ENCODE results near the gene ARHGEF17.

ARHGEF17 gene

DNA sequence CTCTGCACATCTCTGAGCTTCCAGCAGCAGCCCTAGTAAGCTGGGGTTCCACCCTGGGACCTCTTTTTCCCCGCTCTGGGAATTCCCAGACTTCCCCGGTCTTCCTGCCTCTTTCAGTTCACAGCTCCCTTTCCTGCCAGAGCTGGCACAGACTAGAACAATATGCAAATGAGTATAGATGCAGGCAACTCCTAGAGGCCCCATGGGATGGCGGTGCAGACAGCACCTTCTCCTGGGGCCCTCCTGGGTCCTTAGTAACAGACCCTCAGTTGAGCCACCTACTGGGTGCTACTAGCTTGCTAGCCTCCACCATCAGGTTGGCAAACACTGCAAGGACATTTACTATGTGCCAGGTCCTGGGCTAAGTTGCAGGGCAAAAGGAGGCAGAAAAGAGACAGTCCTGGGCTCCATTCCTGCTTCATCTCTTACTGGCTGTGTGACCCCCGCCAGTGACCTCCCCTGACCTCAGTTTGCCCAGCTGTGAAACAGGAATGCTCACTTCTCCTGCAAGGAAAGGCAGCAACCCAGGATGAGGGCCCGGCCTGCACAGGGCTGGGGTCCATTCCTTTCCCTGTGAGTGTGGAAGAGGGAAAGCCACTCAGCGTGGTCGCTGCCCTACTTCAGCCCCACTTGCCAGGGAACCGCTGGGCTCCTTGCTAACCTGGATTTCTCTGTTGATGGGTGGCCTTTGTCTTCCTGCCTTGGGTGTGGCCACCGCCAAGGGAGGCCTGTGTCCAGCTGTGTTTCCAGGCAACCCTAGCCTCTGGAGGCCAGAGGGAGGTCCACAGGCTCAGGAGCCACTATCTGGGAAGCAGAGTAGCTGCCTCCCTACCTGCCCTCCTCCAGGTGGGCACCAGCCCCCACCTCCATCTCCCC is 75.4 kb downstream of the ARHGEF17 start:
- DNase-seq = no peak

DNA sequence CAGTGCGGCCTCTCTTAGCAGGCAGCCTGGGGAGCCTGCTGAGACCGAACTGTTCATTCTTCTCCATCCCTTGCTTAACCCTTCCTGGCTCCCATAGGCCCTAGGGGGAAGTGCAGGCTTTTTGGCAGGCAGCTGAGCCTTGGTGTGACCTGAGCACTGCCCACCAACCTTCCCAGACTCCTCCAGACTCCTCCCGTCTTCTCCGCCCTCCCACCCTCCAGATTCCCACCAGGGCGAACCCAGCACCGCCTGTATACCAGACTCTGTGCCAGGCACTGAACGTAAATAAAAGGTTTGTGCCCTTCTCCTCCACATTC is 76.0 kb downstream of the ARHGEF17 start:
- no peak for DNase-seq

DNA sequence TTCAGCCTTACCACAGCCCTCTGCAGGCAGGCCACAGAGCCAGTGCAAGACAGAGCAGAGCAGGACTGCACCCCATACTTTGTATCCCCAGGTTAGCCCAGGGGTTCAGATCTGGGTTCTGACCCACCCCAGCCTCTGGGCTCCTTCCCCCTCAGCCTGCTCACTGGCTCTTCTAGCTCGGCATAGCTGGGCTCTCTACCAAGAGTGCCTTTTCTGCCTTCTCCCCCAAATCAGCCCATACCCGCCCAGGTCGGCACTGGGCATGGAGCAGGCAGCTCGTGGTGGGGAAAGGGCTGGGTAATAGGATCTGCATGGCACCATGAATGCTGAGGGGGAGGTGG is 76.4 kb downstream of the ARHGEF17 start:
- DNase-seq = no peak

DNA sequence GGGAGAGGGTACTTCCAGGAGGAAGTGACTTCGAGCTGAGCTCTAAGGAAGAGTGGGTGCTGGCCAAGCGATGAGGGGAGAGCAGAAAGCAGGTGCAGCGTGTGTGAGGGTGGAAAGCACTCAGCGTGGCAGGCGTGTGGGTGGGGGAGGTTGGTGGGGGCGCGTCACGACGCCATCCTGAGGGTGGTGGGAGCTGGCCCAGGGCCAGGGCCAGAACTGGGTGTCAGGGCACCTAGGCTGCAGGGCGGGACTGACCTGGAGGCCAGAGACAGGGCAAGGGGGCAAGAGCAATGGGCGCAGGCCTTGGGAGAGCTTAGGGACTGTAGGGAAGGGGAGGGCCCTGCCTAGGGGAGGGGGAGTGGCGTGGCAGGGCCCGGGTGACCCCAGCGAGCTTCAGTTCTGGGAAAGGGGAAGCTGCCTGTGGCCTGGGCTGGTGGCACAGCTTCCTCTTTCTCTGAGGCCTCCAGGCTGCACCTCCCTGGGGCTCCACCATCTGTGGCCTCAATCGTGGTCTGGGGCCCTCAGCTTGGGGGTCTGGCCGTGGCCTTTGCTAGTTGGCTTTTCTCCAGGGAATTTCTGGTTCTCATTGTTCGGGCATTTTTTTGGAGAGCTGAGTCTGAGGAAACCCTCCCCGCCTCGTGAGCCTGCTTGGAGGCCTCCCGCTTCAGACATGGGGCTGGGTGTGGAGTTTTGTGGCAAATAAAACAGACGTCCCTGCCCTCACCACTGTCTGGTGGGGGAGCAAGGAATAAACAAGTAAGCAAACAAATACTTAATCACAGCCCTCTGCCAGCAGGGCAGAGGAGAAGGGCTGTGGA is 77.0 kb downstream of the ARHGEF17 start:
- no peak for DNase-seq

DNA sequence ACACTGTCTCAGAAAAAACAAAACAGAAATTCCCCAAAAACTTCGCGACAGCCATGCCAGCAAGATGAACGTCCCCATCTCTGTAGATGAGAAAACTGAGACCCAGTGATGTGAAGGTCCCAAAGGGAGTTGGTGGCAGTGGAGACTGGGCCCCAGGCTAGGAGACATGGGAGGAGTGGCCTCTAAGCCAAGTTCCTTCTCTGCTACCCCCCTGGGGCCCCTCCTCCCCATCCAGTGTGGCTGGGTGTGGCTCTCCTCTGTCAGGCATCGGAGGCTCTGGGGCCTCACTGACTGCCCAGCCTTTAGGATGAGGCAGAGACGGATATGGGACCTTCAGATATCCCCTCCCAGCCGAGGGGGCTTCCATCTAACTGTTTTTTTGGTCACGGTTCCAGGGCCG is 77.9 kb downstream of the ARHGEF17 start:
- no peak for DNase-seq

DNA sequence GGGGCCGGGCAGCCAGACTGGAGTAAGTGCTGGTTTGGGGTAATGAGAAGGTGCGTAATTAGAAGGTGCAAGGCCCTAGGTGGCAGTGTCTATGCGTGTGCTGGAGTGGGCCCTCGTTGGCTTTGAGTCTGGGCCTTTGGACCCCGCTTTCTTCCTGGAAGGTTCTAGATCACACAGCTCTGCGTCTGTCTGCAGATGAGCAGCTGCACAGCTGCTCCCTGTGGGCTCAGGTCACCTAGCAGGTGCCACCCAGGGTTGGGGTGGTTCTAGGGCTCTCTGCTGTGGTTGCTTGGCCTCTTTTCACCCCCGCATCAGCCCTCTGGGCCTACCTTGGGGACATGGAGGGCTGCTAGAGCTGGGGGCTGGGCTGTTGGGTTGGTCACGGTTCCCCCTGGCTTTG is 78.5 kb downstream of the ARHGEF17 start:
- no peak for DNase-seq

DNA sequence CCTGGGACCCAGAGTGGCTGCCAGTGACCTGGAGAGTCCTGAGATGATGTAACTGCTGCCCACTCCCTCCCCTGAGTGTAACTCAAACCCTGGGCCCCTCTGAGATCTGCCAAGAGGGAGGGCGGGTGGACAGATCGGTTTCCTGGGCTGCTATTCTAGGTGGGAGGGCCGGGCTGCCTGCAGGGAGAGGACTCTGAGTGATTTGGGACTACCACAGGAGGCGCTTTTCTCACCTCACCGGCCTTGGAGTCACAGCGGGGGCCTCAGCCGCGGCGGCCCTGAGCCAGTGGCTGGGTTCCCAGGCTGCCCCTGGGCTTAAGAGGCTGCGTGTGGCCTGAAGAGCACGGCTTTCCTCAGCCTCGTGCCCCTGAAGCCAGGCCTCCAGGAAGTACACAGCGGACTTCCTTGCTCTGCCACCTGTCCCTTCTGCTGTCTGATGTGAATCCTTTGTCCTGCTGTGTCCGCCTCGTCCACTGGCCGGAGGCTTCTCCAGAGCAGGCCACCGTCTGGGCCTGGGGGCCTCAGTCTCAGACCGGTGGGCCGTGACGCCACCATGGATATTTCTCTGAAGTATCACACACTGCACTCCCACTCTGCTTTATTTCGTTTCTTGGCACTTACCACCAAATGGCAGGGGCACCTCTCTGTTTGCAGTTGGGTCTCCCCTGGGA is 79.7 kb downstream of the ARHGEF17 start:
- no peak for DNase-seq

DNA sequence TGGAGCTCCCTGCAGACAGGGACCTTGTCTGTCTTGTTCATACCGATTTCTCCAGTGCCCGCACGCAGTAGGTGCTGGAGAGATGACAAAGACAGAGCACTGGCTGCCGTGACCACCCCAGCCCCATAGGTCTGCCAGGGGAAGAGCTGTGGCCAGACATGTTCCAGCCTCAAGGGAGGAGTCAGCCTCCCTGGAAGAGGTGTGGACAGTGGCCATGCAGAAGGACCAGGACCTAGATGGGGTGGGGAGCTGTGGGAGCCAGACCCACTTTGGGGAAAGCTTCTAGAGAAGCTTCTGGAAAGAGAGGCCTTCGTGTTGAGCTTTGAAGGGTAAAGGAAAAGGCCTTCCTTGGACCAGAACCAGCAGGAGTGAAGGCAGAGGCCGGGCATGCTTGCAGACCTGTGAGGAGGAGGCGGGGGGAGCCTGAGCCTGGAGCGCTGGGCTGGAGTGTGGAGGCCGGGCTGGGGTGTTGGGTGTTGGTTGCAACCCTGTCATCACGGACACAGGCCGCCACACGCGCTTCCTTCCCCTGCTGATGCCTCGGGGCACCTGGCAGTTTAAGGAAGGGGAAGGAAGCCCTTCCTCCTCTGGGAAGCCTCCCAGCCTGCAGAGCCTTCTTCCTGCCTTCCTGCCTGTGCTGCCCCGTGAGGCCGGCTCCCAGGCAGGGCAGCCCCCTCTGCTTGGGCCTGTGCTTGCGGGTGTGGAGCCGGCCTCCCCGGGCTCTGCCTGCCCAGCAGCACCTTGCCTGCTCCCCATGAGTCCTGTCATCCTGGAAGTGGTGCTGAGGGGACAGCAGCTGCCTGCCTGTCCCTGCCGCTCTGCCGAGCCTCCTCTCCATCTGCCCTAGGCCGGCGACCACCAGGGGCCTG is 80.4 kb downstream of the ARHGEF17 start:
- no peak for DNase-seq

DNA sequence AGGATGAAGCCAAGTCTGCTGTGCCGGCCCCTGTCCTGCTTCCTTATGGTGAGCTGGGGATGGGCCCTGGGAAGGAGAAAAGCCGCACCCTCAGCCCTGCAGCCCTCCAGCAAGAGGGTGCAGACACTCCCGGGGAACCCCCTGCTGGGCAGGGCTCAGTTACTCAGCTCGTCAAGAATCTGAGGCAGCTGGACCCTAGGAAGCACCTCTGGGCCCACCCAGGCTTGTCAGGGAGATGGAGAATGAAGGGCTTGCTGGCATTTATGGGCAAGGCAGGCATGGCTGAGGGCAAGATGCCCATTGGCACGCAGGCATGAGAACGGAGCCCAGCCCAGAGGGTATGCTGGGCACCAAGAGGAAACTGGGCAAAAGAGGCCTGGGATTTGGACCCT is 81.1 kb downstream of the ARHGEF17 start:
- DNase-seq = no peak

DNA sequence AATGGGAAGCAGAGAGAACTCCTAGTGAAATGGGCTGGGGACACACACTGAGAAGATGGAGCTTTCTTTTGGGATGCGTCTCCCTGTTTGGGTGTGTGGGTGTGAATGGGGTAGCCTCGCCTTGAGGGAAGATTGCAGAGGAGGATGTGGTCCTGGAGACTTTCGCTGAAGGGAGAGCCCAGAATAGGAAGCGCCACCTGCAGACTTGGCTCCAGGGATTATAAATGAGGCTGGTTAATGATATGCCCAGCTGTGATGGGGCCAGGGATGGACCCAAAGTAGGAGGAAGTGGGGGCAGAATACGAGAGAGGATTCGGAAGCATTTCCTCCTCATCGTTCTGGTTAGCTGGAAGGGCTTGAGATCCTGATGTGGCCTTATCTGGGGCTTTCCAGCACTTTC is 81.8 kb downstream of the ARHGEF17 start:
- DNase-seq = no peak

DNA sequence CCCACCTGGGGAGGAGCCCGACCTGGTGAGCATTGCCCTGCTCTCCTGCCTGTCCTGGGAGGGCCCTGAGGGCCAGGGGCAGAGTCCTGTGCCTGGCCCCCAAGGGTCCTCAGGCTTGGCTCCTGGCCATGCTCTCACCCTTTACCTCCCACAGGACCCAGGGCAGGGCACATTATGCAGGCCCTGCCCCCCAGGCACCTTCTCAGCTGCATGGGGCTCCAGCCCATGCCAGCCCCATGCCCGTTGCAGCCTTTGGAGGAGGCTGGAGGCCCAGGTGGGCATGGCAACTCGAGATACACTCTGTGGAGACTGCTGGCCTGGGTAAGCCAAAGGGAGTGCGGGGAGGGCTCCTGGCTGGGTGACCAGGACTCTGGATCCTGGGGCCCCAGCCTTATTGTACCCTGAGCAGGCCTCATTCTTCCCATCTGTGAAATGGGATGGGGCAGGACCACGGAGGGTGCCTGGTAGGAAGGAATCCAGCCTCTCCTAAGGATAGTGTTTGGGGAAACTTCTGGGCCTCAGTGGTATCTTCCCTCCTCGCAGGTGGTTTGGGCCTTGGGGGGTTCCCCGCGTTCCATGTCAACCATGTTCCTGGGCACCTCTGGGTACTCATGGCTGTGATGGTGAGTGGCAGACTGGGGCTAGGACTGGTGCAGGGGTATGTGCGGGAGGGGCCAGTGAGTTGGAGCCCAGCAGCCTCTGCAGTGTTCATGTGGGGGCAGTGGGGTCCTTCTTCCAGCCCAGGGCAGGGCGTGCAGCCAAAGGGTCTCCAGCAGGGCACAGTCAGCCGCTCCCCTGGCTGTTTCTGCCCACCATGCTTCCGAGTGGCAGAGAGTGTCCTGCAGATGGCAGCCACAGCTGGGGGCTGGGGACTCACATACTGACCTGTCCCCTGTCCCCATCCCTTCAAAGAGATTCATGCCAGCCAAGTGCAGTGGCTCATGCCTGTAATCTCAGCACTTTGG is 82.8 kb downstream of the ARHGEF17 start:
- DNase-seq = no peak

DNA sequence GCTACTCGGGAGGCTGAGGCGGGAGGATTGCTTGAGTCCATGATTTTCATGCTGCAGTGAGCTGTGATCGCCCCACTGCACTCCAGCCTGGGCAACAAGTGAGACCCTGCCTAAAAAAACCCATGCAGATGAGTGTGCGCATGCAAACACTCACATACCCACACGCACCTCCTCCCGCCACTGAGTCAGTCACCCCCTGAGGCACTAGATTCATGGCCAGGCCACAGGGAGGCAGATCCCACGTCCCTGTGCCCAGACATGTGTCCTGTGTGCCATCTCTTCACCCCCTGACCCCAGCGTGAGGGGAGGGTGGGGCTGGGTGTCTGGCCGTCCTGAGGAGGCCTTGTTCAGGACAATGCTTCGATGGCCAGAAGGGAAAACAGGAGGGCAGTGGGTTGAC is 83.6 kb downstream of the ARHGEF17 start:
- no peak for DNase-seq

DNA sequence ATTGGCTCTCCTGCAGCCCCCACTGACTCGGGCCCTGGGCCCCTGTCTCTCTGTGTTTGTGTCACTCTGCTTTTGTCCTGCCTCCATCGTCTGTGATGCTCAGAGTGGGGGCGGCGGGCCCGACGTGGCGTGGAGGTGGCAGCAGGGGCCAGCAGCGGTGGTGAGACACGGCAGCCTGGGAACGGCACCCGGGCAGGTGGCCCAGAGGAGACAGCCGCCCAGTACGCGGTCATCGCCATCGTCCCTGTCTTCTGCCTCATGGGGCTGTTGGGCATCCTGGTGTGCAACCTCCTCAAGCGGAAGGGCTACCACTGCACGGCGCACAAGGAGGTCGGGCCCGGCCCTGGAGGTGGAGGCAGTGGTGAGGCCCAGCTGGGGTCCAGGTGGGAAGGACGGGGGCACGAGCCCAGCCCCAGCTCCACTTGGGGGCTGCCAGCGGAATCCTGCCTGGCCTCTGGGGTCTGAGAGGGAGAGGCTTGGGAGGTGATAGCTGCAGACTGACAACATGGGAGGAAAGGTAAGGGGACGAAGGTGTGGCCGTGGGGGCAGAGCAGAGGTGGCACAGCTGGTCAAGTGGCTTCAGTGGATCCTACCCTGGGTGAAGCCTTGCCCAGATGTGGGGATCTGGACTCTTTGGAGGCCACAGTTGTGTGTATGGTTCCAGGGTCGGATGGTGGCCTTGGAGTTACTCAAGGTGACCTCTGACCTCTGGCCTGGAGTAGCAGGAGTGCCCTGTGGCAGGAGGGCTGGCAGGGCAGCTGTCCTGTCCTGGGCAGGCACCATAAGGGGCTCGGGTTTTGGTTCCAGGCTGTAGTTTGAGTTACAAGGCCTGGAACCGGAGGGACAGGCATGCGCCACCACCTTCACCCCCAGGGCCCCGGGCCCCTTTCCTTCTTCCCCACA is 84.3 kb downstream of the ARHGEF17 start:
- DNase-seq = no peak

DNA sequence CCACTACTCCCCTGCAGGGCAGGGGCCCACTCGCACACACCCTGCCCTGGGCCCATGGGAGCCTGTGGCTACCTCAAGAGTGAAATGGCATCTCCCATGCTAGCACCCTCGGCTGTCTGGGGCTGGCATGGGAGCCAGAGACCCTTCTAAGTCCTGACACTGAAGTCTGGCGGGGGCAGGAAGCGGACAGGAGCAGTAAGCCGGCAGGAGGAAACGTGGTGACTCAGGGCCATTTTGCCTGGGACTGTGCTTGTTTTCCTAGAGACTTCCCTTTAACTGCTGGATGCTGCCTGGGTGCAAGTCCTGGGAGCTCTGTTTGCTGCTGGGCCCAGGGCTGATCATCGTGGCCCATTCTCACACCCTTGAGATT is 84.9 kb downstream of the ARHGEF17 start:
- no peak for DNase-seq

DNA sequence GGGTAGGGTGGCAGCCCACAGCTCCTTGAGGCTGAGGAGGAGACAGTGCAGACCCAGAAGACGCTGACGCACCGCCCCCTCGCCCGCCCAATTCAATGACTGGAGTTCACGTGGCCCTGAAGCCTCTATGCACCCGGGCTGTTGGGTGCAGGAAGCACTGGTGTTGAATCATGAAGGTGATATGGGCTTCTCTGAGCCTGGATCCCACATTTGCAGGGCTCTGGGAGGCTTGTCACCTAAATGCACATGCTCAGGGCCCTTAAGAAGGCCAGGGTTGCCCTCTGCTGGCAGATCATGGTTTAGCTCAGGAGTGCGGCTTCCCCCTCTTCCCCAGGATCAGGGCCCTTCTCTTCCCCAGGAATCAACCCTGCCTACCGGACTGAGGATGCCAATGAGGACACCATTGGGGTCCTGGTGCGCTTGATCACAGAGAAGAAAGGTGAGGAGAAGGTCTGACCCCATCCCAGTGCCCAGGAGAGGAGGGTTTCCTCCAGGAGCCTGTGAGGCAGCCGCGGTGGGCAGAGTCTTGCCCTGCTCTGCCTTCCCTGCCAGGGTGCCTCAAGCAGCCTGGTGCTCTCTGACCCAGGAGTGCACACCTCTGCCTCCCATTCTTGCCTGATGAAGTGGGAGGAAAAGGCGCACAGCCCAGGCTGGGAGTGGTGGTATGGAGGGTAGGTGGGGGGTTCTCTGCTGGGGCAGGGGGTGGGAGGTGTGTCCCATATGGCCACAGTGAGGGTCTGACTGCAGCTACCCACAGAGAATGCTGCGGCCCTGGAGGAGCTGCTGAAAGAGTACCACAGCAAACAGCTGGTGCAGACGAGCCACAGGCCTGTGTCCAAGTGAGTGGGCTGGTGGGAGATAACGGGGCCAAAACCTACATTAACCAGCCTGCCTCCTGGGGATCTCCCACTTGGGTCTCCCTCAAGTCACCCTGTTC is 85.7 kb downstream of the ARHGEF17 start:
- peak; percentile 66 for DNase-seq

DNA sequence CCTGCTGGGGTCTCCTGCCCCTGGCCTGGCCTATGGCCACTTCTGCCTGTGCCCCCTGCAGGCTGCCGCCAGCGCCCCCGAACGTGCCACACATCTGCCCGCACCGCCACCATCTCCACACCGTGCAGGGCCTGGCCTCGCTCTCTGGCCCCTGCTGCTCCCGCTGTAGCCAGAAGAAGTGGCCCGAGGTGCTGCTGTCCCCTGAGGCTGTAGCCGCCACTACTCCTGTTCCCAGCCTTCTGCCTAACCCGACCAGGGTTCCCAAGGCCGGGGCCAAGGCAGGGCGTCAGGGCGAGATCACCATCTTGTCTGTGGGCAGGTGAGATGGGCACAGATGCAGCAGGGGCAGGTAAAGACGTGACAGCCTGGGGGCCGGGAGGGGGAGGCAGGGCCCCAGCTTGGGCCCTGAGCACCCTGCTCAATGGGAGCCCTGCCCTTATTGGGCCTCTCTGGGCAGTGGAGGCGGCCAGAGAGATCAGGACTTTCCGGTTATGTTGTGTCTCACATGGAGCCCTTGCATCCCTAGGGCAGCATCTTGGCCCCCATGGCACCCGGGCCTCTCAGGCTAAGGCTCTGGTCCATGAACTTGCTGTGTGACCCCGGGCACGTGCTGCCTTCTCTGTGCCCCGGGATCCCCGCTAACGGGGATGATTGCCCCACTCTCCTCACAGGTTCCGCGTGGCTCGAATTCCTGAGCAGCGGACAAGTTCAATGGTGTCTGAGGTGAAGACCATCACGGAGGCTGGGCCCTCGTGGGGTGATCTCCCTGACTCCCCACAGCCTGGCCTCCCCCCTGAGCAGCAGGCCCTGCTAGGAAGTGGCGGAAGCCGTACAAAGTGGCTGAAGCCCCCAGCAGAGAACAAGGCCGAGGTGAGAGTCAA is 86.6 kb downstream of the ARHGEF17 start:
- DNase-seq = no peak

DNA sequence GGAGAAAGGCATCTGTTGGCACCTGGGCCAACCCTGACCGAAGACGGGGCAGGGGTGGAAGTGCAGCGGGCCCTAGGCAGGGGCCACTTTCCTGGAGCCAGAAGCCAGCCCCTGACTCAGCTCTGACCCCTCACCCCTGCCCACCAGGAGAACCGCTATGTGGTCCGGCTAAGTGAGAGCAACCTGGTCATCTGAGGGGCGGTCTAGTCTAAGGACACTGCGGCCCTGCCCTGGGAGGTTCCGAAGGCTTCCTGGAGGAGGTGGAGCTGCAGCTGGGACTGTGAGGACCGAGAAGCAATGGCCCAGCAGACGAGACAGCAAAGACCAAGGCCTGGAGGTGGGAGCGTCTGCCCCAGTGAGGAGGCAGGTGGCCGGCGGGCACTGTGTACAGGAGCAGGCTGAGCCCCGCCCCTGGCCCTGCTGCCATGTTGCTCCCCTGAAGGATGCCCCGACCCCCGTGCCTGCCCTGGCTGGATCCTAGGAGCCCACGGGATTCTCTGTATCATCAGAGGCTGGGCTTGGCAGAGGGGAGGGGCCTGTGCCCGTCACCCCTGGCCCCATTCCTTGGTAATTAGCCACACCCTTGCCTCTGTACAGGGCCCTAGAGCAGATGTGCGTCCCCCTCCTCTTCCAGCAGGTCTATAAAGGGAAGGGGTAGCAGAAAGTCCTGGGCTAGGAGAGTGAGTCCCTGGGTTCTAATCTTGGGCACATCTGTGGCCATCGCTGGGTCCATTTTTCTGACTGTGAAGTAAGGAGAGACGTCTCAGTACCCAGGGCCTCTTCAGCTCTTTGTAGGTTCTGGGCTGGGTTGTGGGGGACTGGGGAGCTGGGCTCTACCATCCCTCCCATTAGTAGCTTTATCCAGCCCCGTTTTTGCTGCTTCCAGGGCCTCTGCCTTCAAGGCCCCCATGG is 87.5 kb downstream of the ARHGEF17 start:
- no peak for DNase-seq
